CD8-positive, alpha-beta memory T cell (primary cell): ENCODE measurements around the gene PPIL6. TPM values are rescaled to one million over a fixed set of nuclear protein-coding genes. Genes with fewer than 3 reads are reported as not detected.
A peak's percentile ranks its signal among the peaks of the same experiment; 100 is the strongest.

Source experiments
- CTCF ChIA-PET: fragments of 350-600 bp; sonication (Branson Sonifier 250); formaldehyde crosslinking; loops from one replicate; lab custom pipeline; 2021; ENCODE audit warnings: antibody characterized with exemption; lab: Charles Lee
- POLR2A ChIA-PET: fragments of 350-600 bp; sonication (Branson Sonifier 250); formaldehyde crosslinking; loops from one replicate; lab custom pipeline; 2021; ENCODE audit warnings: antibody characterized with exemption; lab: Charles Lee
- DNase-seq, 5 donors: peaks; one replicate each; pipeline versions ENCODE4 v3.0.0 to v3.0.0-alpha.2; 2020 to 2022; ENCODE audit warnings: mixed read lengths in 1 of 5
- H3K27ac ChIP-seq: one replicate; pipeline ENCODE4 v1.7.0; 2013; ENCODE audit warnings: low read depth, mild to moderate bottlenecking, low read length, moderate library complexity
- H3K27me3 ChIP-seq: 2 replicates; pipeline ENCODE4 v1.7.0; 2013; ENCODE audit warnings: low read length, mild to moderate bottlenecking; ENCODE audit not compliant: insufficient read depth, poor library complexity, severe bottlenecking
- H3K36me3 ChIP-seq: 2 replicates; pipeline ENCODE4 v1.7.0; 2013; ENCODE audit warnings: mild to moderate bottlenecking, low read length, moderate library complexity; ENCODE audit not compliant: insufficient read depth
- H3K4me1 ChIP-seq: 2 replicates; pipeline ENCODE4 v1.7.0; 2013; ENCODE audit warnings: mild to moderate bottlenecking, low read length, moderate library complexity; ENCODE audit not compliant: insufficient read depth
- H3K4me3 ChIP-seq: 2 replicates; pipeline ENCODE4 v1.7.0; 2013; ENCODE audit warnings: mild to moderate bottlenecking, low read length
- H3K9me3 ChIP-seq: 2 replicates; pipeline ENCODE4 v1.7.0; 2013; ENCODE audit warnings: mild to moderate bottlenecking, low read length
- H3K27ac Mint-ChIP-seq, 8 donors: one replicate each; pipeline ENCODE4 v1.8.0; 2020 to 2021; ENCODE audit warnings: mixed read lengths in 8 of 8, mild to moderate bottlenecking in 6 of 8, inconsistent platforms in 3 of 8, moderate library complexity in 3 of 8
- H3K27me3 Mint-ChIP-seq, 2 donors: one replicate each; pipeline ENCODE4 v1.8.0; 2020 to 2021; ENCODE audit warnings: mixed read lengths in 2 of 2, mild to moderate bottlenecking in 1 of 2, moderate library complexity in 1 of 2
- H3K36me3 Mint-ChIP-seq, 3 donors: one replicate each; pipeline ENCODE4 v1.8.0; 2020 to 2021; ENCODE audit warnings: mixed read lengths in 3 of 3, inconsistent platforms in 1 of 3, mild to moderate bottlenecking in 1 of 3
- H3K4me1 Mint-ChIP-seq, 3 donors: one replicate each; pipeline ENCODE4 v1.8.0; 2020 to 2021; ENCODE audit warnings: mixed read lengths in 3 of 3, inconsistent platforms in 1 of 3, mild to moderate bottlenecking in 1 of 3
- H3K4me3 Mint-ChIP-seq, 7 donors: one replicate each; pipeline ENCODE4 v1.8.0; 2020 to 2021; ENCODE audit warnings: mixed read lengths in 7 of 7, mild to moderate bottlenecking in 6 of 7, moderate library complexity in 4 of 7, inconsistent platforms in 2 of 7
- H3K9me3 Mint-ChIP-seq, 5 donors: one replicate each; pipeline ENCODE4 v1.8.0; 2020 to 2022; ENCODE audit warnings: mixed read lengths in 5 of 5, mild to moderate bottlenecking in 3 of 5, moderate library complexity in 2 of 5, inconsistent platforms in 1 of 5
- polyA plus RNA-seq: library from polyadenylated mRNA; unstranded; fragments of 300-500 nt; fragmentation: Illumina TruSeq; gene quantifications from one replicate; pipeline ENCODE4 v1.2.3, GENCODE V29; 2021
- total RNA-seq, 2 experiments: library from RNA; stranded (reverse); gene quantifications; one replicate each; pipeline ENCODE4 v1.2.3, GENCODE V29; 2021

The PPIL6 gene
- total and polyA plus RNA-seq, 3 experiments from 2014 or later: 0.13 to 0.46 TPM; not detected in 1

DNA sequence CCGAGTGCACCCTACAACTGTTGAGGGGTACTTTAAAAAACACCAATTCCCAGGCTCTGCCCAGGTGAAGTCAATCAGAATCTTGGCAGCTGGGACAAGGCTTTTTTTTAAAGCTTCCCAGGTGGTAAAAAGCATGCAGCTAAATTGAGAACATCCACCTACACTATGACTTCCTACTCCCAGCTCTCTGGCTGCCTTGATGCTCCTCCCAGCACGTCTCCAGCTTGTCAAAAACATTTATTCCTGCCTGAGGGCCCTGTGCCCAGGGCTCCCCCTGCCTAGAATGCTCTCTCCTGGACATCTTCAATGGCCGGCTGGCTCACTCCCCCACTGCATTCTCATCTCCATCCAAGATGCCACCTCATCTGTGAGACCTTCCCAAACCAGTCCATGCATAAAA is 32.7 kb upstream of the PPIL6 start:
- DNase-seq: no peak
- H3K27ac Mint-ChIP-seq: peak overlapping the region in 6 of 8 donors; percentile 18 to 85 (median 66)
- H3K27me3 Mint-ChIP-seq: no peaks in the 10 kb centered on the region
- H3K9me3 Mint-ChIP-seq: no peaks in the 10 kb centered on the region
- H3K36me3 ChIP-seq: peaks cover 52% of the 10 kb centered on the region
- H3K9me3 ChIP-seq: no peaks in the 10 kb centered on the region
- H3K27me3 ChIP-seq: no peaks in the 10 kb centered on the region
- peaks cover 17% of the 10 kb centered on the region for H3K4me1 ChIP-seq
- H3K36me3 Mint-ChIP-seq: peaks cover 22 to 95% (median 45%) of the 10 kb centered on the region in 3 donors
- no peak overlapping the region for H3K27ac ChIP-seq
- no peak overlapping the region for H3K4me3 ChIP-seq
- H3K4me3 Mint-ChIP-seq: no peak overlapping the region
- POLR2A ChIA-PET: no interaction called here
- CTCF ChIA-PET: no interaction called here
- H3K4me1 Mint-ChIP-seq: peaks cover 61 to 90% (median 88%) of the 10 kb centered on the region in 3 donors

DNA sequence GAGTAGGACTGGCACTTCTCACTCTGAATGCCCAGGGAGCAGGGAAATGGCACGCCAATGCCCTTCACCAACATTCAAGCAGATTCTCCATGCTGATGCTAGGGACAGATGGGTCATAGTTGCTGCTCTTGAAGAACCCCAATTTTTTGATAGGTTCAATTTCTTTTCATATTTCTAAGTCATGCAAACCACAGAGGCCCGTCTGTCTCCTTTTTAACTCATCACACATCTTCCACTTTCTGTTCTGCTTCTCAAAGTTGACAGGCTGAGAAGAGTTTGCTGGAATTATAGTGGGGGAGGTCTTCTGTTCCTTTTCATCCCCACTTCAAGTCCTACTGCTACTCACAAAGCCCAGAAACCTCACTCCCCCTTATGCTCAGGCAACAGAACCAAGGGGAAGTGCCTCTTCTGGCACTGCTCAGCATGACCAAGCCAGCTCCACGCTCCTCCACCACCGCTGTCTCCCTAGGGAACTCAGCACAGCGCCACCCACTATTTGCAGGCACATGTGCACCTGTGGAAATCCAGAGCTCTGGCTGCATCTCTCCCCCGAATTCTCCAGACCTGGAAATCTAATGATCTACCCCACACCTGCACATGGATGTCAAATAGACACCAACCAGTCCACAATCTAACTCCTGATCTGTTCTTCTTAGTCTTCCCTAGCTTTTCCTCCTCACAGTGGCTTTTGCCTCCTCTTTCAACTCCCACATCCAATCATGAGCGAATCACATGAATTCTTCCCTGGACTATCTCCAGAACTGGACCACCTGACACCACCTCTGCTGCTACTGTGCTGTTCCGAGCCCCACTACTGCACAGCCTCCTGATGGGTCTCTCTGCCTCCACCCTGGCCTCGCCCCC is 31.9 kb upstream of the PPIL6 start:
- no peak for DNase-seq
- peaks cover 9% of the 10 kb centered on the region for H3K4me1 ChIP-seq
- no peaks in the 10 kb centered on the region for H3K27me3 Mint-ChIP-seq
- H3K36me3 Mint-ChIP-seq: peaks cover 22 to 95% (median 46%) of the 10 kb centered on the region in 3 donors
- no peaks in the 10 kb centered on the region for H3K9me3 ChIP-seq
- no peak overlapping the region for H3K4me3 Mint-ChIP-seq
- no peak overlapping the region for H3K4me3 ChIP-seq
- ChIA-PET POLR2A (no interaction called here), CTCF (no interaction called here)
- H3K4me1 Mint-ChIP-seq: peaks cover 56 to 90% (median 86%) of the 10 kb centered on the region in 3 donors
- H3K9me3 Mint-ChIP-seq: no peaks in the 10 kb centered on the region
- H3K36me3 ChIP-seq: peaks cover 52% of the 10 kb centered on the region
- no peaks in the 10 kb centered on the region for H3K27me3 ChIP-seq
- H3K27ac ChIP-seq: no peak overlapping the region
- peak overlapping the region in 6 of 8 donors; percentile 44 to 85 (median 65) for H3K27ac Mint-ChIP-seq

DNA sequence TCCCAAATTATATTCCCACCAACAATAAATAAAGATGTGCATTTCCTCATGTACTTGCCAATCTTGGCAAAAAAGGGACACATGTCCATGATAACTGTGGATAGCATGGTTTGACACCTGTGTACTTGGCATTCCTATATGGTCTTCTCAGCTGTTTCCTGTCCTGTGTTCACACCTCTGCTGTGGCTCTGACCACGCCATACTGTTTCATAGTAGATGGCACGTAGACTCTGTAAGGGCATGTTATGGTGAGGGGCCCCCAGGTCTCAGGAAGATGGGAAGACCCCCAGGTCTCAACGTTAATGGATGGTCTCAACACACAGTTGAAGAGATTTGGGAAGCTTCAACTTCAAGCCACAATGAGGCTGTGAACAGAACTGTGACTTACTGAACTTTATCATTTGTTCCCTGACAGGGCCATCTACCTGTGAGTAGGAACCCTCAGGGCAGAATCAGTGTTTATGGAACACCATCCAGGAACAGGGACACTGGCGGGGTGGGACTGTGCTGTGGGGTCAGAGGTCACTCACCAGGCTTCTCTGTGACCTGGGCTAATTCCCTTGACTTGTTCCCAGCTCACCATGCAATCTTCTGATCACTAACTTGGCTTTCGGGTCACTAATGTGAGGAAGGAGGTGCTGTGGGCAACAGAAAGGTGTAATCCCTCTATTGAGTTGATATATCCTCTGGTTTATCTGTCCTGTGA is 30.8 kb upstream of the PPIL6 start:
- no peak overlapping the region for H3K27ac ChIP-seq
- Mint-ChIP-seq H3K4me3 (no peak overlapping the region), H3K4me1 (peaks cover 48 to 81% (median 75%) of the 10 kb centered on the region in 3 donors), H3K36me3 (peaks cover 22 to 96% (median 46%) of the 10 kb centered on the region in 3 donors), H3K27me3 (no peaks in the 10 kb centered on the region), H3K27ac (peak overlapping the region in 6 of 8 donors; percentile 40 to 92 (median 60)), H3K9me3 (no peaks in the 10 kb centered on the region)
- CTCF ChIA-PET: no interaction called here
- no peaks in the 10 kb centered on the region for H3K4me1 ChIP-seq
- H3K9me3 ChIP-seq: no peaks in the 10 kb centered on the region
- H3K36me3 ChIP-seq: peaks cover 50% of the 10 kb centered on the region
- POLR2A ChIA-PET: no interaction called here
- DNase-seq: no peak
- H3K4me3 ChIP-seq: no peak overlapping the region
- H3K27me3 ChIP-seq: no peaks in the 10 kb centered on the region

DNA sequence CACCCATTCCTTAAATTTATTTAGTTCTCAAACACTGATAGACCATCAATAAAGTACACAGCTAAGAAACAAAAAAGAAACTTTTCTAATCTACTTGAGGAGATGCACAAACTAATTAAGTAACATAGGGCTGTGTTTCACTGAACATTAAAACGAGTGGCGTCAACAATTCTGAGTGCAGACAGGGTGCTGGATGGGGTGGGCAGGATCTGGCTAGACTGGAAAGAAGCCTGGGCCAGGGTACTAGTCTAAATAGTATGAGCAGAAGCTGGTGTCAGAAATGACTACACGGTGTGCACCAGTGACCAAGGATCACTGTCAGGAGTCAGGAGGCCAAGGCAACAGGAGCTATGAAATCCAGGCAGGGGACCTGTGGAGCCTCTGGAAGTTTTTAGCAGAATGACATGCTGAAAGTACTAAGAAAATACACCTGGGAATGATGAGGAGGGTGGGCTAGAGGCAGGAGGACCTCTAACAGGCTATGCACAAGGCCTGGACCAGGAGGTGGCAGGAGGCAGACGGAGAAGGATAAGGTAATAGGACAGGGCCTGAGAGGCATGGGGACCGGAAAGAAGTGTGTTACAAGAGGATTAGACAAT is 29.3 kb upstream of the PPIL6 start:
- no peaks in the 10 kb centered on the region for H3K27me3 ChIP-seq
- Mint-ChIP-seq H3K27me3 (no peaks in the 10 kb centered on the region), H3K9me3 (no peaks in the 10 kb centered on the region), H3K4me3 (no peak overlapping the region), H3K27ac (peak overlapping the region in 7 of 8 donors; percentile 19 to 78 (median 46)), H3K4me1 (peaks cover 43 to 81% (median 72%) of the 10 kb centered on the region in 3 donors), H3K36me3 (peaks cover 18 to 96% (median 47%) of the 10 kb centered on the region in 3 donors)
- DNase-seq: no peak
- H3K36me3 ChIP-seq: peaks cover 63% of the 10 kb centered on the region
- ChIA-PET POLR2A (no interaction called here), CTCF (interaction anchor here (1.2 kb wide), 1 partner anchor 14 kb away, joined by 3 read pairs; the partner anchor contains the start of gene MICAL1)
- no peak overlapping the region for H3K4me3 ChIP-seq
- no peak overlapping the region for H3K27ac ChIP-seq
- H3K4me1 ChIP-seq: peaks cover 6% of the 10 kb centered on the region
- no peaks in the 10 kb centered on the region for H3K9me3 ChIP-seq

DNA sequence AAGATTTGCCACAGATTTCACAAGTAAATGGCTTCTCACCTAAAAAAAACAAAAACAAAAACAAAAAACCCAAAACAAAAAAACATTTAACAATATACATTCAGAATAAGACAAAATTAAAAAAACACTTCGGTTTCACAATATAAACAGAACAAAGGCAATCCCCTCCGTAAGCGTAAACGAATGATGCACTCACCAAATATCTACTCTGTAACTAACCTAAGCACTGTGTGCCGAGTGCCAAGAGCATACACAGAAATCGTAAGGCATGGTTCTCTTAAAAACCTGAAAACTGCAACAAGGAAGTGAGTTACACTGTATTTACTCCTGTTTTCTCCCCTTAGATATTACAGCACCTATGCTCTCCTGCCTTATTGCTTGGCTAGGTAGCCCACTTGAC is 27.3 kb upstream of the PPIL6 start:
- ChIA-PET CTCF (no interaction called here), POLR2A (no interaction called here)
- Histone ChIP-seq H3K4me3 (no peak overlapping the region), H3K27me3 (no peaks in the 10 kb centered on the region), H3K9me3 (no peaks in the 10 kb centered on the region), H3K4me1 (peaks cover 6% of the 10 kb centered on the region), H3K36me3 (peaks cover 47% of the 10 kb centered on the region), H3K27ac (no peak overlapping the region)
- peaks cover 39 to 79% (median 70%) of the 10 kb centered on the region in 3 donors for H3K4me1 Mint-ChIP-seq
- no peaks in the 10 kb centered on the region for H3K27me3 Mint-ChIP-seq
- H3K27ac Mint-ChIP-seq: peak overlapping the region in 5 of 8 donors; percentile 3 to 61 (median 35)
- no peak for DNase-seq
- no peaks in the 10 kb centered on the region for H3K9me3 Mint-ChIP-seq
- H3K4me3 Mint-ChIP-seq: no peak overlapping the region
- peaks cover 10 to 93% (median 42%) of the 10 kb centered on the region in 3 donors for H3K36me3 Mint-ChIP-seq

DNA sequence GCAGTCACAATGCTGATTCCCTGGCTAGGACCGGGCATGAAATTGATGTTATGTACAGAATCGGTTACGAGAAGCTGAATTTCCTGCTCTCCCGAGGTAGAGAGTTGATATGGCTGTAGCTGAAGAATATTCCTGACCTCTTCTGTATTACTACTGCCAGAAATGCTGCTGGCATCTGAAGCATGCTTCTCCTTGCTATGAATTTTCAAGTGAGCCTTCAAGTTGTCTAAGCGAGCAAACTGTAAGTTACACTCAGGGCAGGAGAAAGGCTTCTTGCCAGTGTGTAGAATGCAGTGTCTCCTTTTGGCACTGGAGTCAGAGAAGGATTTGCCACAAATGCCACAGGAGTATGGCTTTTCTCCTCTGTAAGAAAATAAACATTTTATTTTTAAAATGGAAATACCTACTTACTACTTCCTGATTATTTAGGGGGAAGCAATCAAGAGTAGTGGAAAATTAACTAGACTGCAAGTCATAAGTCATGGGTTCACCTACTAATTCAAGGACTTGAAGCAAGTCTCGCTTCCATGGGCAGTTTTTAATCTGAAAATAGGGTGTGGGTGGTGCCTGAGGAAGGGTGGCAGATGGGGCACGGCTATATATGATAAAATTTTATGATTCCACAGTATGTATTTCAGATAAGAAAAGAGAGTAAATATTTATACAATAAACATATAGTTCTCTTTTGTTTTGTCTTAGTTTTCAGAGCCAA is 25.9 kb upstream of the PPIL6 start:
- no peak for DNase-seq
- Histone ChIP-seq H3K9me3 (no peaks in the 10 kb centered on the region), H3K27me3 (no peaks in the 10 kb centered on the region), H3K36me3 (peaks cover 38% of the 10 kb centered on the region), H3K27ac (no peak overlapping the region), H3K4me3 (no peak overlapping the region), H3K4me1 (peaks cover 6% of the 10 kb centered on the region)
- Mint-ChIP-seq H3K27ac (peak overlapping the region in 3 of 8 donors; percentile 21 to 60 (median 29)), H3K9me3 (no peaks in the 10 kb centered on the region), H3K4me3 (no peak overlapping the region), H3K4me1 (peaks cover 30 to 76% (median 66%) of the 10 kb centered on the region in 3 donors), H3K36me3 (peaks cover 16 to 91% (median 44%) of the 10 kb centered on the region in 3 donors), H3K27me3 (no peaks in the 10 kb centered on the region)
- CTCF ChIA-PET: interaction anchor here (1.1 kb wide), 1 partner anchor 16 kb away, joined by 4 read pairs; no protein-coding TSS in a partner anchor
- POLR2A ChIA-PET: no interaction called here

DNA sequence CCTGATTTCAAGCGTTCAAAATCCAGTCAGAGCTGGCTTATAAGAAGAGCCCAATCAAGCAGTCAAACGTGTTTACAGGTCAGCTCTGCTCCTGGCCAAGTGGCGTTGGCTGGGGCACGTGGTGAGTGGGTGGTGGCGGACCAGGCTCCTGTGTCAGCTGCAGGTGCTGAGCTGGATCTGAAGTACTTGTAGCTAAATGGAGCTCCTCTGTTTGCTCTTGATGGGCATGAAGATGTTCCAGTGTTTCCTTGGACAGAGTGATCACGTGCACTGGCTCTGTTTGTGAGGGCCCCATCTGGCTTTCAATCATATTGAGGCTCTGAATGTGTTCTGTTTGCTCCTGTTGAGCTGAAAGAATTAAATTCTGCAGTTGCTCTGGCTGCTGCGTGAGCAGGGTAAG is 25.3 kb upstream of the PPIL6 start:
- POLR2A ChIA-PET: no interaction called here

More for the DNA sequence above, 25.3 kb upstream of the PPIL6 start:
- H3K27ac Mint-ChIP-seq: peak overlapping the region in 4 of 8 donors; percentile 21 to 73 (median 60)
- DNase-seq: no peak
- H3K36me3 Mint-ChIP-seq: peaks cover 20 to 90% (median 43%) of the 10 kb centered on the region in 3 donors
- Histone ChIP-seq H3K9me3 (no peaks in the 10 kb centered on the region), H3K36me3 (peaks cover 32% of the 10 kb centered on the region), H3K4me3 (no peak overlapping the region), H3K27ac (no peak overlapping the region), H3K27me3 (no peaks in the 10 kb centered on the region), H3K4me1 (peaks cover 6% of the 10 kb centered on the region)
- H3K4me3 Mint-ChIP-seq: no peak overlapping the region
- no peaks in the 10 kb centered on the region for H3K27me3 Mint-ChIP-seq
- H3K4me1 Mint-ChIP-seq: peaks cover 27 to 70% (median 61%) of the 10 kb centered on the region in 3 donors
- CTCF ChIA-PET: interaction anchor here (1.1 to 1.8 kb wide), 2 partner anchors 11 to 16 kb away, joined by 4 to 8 read pairs; partner anchors contain the start of gene MICAL1
- no peaks in the 10 kb centered on the region for H3K9me3 Mint-ChIP-seq
